Activated CD8-positive, alpha-beta memory T cell treated with anti-CD3 and anti-CD28 coated beads for 4 hours (primary cell): Measurements from ENCODE around the gene CAMTA1.
"Not testable (repeated sequence)": the region's sequence is repeated elsewhere in the genome, so short reads cannot be mapped to it uniquely, and the experiment has no call there.

Experiments
- DNase-seq, 2 donors: peaks; one replicate each; pipeline ENCODE4 v3.0.0-alpha.2; 2020; ENCODE audit warnings: low read depth in 2 of 2

The CAMTA1 gene

DNA sequence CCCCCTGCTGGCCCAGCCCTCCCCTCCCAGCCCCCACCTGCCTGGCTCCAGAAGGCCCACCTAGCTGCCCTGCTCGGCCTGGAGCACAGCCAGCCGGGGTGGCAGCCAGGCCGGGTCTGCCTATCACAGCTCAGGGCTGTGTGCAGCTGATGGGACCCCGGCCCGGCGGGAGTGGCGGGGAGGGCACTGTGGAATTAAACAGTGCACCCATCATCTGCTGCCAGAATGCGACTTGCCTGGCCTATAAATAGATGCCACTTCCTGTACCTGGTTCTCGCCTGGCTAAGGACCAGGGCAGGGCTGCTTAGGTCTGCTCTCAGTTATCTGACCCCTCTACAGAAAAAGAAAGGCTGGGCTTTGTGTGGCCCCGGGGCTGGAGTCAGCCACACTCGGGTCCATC lies 887.6 kb downstream of the CAMTA1 start:
- DNase-seq = no peak

DNA sequence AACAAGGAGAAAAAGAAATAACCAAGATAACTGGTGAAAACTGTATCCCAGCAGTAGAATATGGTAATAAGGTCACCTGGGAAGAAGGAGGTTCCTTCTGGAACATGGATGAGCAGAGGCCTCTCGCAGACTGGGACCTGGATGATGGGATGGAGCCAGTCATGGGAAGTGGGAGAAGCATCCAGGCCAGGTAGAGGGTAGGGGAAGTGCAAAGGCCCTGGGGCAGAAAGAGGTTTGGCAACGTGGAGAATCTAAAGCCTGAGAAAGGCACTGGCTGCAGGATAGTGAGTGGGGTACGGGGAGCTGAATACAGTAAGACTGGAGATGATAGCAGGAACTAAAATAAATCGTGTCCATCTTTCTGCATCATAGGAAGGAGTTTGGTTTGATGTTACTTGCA lies 889.7 kb downstream of the CAMTA1 start:
- DNase-seq = no peak

DNA sequence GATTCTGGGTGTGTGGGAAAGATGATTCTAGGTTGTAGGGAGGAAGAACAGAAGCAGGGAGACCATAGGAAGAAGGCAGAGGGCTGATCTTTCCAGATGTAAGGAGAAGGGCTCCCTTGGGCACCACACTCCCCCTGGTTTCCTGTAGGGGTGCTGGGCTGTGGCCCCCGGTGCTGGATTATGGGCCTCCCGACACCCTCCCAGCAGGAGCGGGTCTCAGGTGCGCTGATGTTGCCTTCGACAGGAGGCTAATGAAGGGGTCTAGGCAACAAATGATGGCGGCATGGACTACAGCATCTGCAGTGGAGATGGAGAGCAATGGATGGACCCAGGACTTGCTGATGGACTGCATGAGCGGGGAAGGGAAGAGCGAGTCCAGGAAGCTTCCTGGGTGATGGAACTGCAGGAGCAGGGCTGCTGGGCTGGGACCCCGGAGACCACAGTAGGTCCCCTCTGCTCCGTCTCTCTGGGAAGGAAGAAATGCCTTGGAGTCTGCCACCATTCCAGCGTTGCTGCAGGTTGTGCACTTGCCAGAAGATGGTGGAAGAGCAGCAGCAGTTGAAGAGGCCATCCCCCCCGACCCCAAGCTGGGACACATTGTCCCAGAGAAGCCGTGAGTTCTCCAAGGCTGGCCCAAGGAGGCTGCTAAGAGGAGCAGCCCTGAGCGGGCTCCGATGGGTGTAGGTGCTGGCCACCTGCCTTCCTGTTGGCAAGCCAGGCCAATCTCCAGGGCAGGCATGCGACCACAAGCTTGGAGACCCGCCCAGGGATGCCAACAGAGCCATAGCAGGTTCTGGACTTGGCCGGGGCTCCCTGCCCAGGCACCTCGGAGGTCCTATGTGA lies 890.4 kb downstream of the CAMTA1 start:
- DNase-seq = no peak

DNA sequence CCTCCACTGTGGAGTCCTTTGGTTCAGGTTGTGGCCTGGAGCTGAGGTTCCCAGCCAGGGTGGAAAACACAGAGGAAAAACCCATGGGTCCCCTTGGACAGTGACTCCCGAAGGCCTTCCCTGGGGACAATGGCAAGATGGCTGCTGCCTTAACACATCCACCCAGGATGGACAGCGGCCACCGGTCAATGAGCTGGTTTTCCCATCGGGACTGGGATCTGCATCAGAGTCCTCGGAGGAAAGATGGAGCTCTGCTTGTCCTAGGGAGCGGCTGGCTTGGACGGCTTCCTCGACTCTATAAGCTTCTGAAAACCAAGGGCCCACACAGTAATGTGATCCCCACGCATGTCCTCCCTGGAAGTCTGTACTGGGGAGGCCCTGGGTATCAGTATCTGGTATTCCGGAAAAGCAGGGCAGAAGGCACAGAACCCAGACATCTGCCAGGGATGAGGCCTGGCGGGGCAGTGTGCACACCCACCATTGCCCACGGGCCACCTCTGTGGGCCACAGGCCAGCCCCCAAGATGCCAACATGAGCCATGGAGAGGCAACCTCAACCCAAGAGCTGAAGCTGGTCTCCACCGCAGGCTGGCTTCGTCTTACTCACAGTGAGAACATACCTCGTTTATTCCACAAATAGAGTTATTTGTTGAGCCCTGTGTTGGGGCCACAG lies 891.2 kb downstream of the CAMTA1 start:
- DNase-seq = no peak

DNA sequence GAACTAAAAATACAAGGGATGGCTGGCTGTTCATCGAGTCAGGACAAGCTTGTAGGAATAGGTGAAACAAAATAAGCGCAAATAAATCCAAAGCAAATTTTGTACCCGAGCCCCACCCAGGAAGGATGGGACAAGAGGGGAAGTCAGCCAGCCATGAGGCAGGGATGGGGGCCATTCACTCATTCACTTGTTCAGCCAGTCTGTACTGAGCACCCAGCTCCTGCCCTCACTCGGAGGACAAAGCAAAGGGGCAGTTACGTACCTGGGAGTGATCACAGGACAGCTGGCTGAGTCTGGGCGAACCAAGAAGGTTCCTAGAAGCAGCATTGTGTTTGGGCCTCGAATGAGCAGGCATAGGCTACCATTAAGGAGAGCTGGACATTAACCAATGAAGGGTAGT lies 891.9 kb downstream of the CAMTA1 start:
- DNase-seq = no peak

DNA sequence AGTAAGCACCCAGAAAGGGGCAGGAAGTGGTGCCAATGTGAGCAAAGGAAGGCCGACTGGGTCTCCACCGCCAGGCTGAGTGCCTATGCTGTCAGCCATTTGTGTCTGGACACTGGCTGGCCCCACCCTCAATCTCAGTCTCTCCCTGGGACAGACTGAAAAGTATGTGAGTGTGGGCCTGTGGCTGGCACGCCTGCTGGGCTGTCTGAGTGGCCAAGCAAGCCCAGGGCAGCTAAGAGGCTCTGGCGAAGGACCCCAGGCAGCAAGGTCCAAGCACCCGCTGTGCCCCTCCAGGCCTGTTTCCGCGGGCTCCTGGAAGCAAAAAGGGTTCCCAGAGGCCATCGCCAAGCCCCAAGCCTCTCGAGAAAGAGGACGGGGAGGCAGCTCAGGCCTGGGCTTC lies 892.6 kb downstream of the CAMTA1 start:
- DNase-seq = no peak

DNA sequence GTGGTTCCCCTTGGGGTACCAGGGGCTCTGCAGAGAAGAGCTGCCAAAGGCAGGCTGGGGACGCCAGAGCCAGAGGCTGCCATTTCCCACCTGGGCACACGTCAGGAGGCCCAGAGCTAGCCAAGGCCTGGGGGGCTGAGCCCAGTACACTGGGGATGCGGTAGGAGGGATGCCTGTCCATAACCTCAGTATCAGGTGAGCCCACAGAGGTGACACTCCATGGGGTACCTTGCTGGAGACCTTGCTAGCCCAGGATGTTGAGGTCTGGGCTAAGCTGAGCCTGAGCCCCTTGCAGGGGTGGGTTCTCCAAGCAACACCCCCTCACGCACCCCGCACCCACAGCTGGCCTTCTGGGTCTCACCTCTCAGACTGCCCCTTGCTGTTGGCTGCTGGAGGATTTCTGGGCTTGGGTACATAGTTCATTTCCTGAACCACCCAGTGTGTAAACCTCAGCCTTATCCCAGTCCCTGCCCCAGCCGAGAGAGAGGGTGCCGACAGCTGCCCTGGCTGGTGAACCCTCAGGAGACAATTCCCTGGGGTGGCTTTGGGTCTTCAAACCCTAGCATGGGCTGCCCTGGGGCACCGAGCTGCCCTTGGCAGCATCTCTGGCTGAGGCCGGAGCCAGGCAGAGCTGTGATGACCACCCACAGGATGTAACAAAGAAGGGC lies 893.4 kb downstream of the CAMTA1 start:
- no peak for DNase-seq

DNA sequence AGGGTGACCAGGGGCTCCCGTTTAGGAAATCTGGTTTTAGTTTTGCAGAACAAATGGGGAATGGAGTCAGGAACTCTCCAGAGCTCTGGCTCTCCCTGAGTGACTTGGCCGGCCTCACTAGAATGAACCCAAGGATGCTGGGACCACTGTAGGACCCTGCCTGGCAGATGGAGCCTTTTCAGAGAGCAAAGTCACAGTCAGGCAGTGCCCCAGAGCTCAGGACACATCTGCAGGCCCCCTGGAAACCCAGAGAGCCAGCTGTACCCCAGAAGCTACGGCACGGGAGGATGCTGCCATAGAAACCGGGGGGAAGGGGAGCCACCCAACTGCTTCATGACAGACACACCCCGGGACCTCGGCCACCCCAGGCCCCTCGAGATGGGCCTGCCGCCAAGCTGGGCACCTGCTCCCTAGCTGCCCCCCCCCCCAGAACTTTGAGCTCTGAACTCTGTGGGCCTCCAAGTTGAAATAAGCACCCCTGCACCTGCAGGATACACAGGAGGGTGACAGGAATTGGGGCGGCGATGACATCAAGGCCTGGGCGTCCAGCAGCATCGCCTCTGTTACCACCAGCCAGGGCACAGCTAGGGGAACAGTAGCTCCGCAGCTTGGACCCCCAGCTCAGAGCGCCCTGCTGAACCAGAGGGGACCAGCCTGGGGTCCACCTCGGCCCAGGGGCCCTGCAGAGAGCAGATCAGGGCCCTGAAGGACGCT lies 894.1 kb downstream of the CAMTA1 start:
- DNase-seq = no peak

DNA sequence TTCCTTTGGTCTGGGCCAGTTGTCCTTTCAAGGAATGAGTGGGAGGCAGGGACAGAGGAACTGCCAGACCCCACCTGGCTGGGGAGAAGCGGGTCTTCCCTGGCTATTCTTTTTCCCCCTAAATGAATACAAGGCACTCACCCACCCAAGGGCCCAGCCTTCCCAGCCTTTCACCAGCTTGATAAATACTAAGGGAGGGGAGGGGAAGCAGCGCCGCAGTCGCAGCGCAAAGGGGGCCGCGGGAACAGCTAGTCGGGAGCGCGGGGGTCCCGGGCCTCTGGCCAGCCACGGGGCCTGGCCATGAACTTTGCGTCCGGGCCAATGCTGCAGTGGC lies 894.6 kb downstream of the CAMTA1 start:
- no peak for DNase-seq

DNA sequence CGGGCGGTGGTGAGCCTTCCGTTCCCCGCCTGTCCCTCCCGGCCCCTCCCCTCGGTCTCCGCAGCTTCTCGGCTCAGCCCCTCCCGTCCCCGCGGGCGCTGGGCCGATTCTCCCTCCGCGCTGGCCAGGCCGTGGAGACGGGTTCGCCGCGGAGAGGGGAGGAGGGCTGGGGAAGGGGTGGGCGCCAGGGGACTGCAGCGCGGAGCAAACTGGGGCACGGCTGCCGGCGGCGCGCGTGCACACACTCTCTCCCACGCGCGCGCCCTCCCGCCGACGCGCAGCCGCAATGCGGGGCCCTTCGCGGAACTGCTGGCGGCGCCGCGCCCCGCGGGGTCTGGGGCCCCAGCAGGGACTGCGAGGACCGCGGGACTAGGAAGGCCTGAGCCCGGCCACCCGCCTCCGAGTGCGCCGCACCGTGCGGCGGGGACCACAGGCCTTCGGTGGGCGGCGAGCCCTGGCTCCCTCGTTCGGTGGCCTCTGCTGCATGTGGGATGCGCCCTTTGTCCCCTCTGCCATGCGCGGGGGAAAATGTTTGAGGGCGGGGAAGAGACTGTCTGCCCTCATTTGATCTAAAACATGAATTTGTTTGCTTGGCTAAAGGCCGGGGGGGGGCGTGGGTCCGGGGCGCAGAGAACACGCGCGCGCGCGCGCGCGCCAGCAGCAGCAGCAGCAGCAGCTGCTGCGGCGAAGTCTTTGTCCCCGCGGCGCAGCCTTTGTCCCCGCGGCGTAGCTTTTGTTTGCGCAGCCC lies 895.1 kb downstream of the CAMTA1 start:
- DNase-seq = no peak

DNA sequence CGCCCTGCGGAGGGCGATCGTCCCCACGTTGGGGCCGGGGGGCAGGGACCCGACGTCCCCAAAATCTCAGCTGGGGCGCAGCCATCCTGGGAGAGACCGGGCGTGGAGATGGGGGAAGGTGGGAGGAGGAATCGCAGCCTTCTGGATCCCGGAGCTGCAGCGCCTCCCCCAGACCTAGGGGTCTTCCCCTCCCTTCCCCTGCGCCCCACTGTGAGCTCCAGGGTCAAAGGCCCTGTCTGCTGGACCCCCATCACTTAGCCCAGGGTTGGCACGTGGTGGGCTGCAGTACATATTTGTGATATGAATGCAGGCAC lies 895.7 kb downstream of the CAMTA1 start:
- DNase-seq = no peak

DNA sequence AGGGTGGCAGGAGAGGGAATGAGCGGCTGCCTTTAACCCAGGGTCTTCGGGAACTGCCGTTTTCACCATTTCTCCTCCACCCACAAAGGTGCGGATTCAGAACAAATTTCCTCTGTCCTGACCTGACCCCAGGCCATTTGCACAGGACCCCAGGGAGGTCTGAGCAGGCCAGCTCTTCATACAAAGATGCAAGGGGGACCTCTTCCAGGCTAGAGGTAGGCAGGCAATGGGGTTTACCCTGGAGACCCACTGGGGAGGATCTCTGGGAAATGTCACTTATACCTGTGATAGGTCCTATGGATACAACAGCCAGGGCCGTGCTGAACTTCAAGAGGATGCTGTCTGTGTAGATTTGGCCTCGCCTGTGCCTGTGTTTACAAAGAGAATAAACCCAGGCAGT lies 896.1 kb downstream of the CAMTA1 start:
- no peak for DNase-seq

DNA sequence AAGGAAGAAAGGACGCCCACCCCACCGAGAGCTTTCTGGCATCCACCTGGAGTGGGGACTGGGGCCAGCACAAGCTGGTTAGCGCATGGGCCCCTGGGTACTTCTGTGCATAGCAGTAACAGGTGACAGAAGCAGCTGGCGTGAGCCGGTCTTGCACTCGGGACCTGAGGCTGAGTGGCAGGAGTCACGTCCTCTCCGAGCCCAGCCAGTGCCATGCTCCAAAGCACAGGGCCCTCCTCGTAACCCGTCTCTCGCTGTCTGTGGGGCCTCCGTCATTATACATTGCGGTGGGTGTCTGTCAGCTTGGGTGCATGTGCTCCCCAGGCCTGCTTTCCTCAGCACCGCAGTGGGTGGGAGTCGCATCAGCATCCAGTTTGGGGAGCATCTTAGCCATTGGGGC lies 898.3 kb downstream of the CAMTA1 start:
- DNase-seq = no peak

DNA sequence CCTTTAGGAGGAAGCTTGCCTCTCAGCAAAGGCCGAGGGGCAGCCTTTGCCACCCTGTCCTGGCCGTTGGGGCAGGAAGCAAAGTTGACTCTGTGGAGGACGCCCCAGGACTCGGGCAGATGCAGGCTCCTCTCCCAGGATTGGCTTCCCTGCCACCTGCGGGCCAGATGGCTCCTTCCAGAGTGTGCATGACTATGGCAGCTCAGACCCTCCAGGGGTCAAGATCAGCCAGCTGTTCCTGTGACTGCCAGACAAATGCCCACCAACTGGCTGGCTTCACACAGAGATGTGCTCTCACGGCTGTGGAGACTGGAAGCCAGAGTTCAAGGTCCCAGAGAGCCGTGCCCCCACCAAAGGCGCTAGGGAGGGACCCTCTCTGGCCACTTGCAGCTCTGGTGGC lies 898.9 kb downstream of the CAMTA1 start:
- no peak for DNase-seq

DNA sequence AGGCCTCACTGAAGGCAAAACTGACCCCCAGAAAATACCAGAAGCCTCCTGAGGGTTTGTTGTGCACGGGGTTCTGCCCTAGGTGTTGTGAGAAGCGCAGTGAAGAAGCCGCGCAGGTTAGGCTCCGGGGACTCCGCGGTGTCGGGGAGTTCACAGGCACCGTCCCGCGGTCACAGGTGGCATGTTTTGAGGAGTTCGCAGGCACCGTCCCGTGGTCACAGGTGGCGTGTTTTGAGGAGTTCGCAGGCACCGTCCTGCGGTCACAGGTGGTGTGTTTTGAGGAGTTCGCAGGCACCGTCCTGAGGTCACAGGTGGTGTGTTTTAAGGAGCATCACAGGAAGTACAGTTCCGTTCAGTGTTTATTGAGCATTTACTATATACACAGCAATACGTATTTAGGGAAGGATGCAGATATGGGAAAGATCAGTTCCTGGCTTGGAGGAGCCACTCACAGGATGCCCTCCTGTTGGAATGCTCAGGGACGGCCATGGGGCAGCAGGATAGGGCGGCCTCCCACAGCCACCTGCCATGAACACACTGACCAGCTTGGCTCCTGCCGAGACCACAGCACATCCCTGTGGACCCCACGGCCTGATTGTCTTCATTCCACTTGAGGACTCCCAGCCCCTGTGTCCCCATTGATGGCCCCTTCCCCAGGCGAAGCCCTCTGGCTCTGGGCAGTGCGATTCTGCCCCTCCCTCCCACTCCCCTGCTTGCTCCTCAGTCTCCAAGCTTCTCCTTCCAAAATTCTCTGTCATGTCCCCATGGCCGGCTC lies 899.8 kb downstream of the CAMTA1 start:
- DNase-seq = no peak

DNA sequence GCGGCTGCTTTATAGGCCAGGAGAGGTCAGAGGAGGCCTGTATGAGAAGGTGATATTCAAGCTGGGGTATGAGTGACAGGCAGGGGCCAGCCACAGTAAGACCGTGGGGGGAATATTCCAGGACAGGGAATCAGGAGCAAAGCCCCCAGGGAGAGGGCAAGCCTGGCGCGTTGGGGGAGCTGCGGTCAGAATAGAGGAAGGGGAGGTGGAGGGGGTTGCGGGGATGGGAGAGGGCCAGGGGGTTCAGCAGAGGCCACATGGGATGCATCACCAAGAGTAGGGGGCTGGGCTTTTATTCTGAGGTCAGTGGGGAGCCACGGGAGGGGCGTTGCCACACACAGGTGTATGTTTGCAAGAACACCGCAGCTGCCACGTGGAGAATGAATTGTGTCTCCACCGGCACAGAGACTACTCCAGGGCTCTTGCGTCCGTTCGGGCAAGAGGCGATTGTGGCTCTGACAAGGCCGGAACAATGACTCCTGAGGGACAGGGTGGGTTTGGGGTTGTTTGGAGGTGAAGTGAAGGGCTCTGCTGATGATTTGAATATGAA lies 901.1 kb downstream of the CAMTA1 start:
- no peak for DNase-seq

DNA sequence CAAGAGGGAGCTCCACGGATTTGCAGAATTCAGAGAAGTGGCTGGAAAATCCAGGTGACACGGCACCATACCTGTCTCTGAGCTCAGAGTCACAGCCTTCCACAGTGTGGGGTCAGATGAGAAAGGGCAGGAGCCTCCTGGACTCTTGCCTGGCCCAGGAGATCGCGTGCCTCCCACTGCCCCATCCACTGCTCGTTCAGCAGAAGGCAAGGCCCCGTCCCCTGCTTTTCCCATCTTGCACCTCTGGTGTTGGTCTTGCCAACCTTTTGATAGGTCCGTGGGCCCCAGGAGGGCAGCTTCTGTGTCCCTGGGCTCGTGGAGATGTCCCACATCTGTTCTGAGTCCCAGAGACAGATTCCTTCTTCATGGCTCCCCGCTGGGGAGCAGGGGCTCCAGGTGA lies 902.2 kb downstream of the CAMTA1 start:
- no peak for DNase-seq

DNA sequence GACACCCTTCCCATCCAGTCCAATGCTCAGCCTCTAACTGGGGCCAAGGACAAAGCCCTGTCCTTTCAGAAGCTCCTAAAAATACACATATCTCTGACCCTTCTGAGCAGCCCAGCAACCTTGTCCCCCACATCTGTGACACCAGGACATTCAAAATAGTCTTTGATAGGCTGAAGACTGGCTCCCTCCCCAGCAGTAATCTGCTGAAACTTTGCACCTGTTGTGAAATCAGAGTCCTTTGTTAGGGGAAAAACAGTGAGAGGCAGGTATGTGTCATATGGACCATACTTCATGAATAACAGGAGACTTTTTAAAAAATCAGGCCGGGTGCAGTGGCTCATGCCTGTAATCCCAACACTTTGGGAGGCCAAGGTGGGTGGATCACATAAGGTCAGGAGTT lies 903.4 kb downstream of the CAMTA1 start:
- no peak for DNase-seq

DNA sequence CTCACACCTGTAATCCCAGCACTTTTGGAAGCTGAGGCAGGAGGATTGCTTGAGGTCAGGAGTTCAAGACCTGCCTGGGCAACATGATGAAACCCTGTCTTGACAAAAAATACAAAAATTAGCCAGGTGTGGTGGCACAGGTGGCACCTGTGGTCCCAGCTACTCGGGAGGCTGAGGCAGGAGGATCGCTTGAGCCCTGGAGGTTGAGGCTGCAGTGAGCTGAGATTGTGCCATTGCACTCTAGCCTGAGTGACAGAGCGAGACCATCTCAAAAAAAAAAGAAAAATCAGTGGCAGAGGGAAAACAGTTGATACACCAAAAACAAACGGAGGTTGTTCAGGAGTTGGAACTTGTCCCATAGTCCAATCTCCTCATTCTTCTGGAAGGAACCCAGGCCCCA lies 904.1 kb downstream of the CAMTA1 start:
- not testable (repeated sequence) for DNase-seq

DNA sequence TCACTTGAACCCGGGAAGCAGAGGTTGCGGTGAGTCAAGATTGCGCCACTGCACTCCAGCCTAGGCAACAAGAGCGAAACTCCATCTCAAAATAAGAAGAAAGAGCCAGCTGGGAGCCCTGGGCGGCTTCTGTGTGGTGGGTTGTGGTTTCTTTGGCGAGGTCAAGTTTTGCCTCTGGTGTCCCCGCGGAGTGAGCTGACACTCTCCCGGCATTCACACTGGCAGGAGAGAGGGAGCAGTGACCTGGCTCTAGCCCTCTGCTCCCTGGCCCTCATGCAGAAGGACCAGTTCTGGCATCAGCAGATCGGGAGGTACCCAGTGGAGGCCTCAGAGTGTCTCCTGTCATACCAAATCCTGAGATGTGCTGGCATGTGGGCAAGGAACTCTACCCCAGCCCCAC lies 904.8 kb downstream of the CAMTA1 start:
- DNase-seq = no peak
